K562 (cell line): ENCODE data around the gene CCDC183. TPM values are rescaled to one million over a fixed set of nuclear protein-coding genes. Genes with fewer than 3 reads are reported as not detected.

Experiments
- ARNT ChIP-seq, 2 experiments: fragments of 450-650 bp; IDR thresholded peaks; 2 replicates each; pipeline ENCODE4 v1.6.1; 2016; ENCODE audit warnings: mild to moderate bottlenecking in 1 of 2
- BCL6 ChIP-seq: fragments of 250-450 bp; sonication (Bioruptor Pico); IDR thresholded peaks from 2 replicates; pipeline ENCODE4 v1.4.0; 2020
- CBFA2T3 ChIP-seq: fragments of 450-650 bp; IDR thresholded peaks from 2 replicates; pipeline ENCODE4 v1.6.1; 2017
- CSDE1 ChIP-seq, 2 experiments: fragments of 450-650 bp; IDR thresholded peaks; 2 replicates each; pipeline ENCODE4 v1.6.1; 2016; ENCODE audit warnings: mild to moderate bottlenecking in 1 of 2
- E2F6 ChIP-seq, 2 experiments: IDR thresholded peaks; 2 replicates each; pipeline ENCODE4 v1.6.1; 2011; ENCODE audit warnings: borderline replicate concordance in 1 of 2, control low read depth in 1 of 2, low read depth in 1 of 2, low read length in 1 of 2, mild to moderate bottlenecking in 1 of 2, mixed read lengths in 1 of 2, moderate library complexity in 1 of 2; ENCODE audit not compliant: insufficient read depth in 1 of 2, insufficient read length in 1 of 2, poor library complexity in 1 of 2, severe bottlenecking in 1 of 2; ENCODE audit errors: extremely low read depth in 1 of 2
- HMGXB4 ChIP-seq: sonication (generic); formaldehyde crosslinking; IDR thresholded peaks from 2 replicates; pipeline ENCODE4 v1.8.1; 2023; ENCODE audit warnings: mild to moderate bottlenecking, missing genetic modification reagents
- HSF4 ChIP-seq: fragments of 250-450 bp; sonication (Bioruptor Pico); IDR thresholded peaks from 2 replicates; pipeline ENCODE4 v2.1.2; 2022; ENCODE audit warnings: mild to moderate bottlenecking, moderate library complexity, borderline replicate concordance
- MLX ChIP-seq, 2 experiments: fragments of 450-650 bp in 1 of 2; sonication (generic) in 1 of 2; formaldehyde crosslinking; conservative IDR thresholded peaks; 2 replicates each; pipeline versions ENCODE4 v1.4.0 to v1.8.1; 2020 to 2022; ENCODE audit warnings: mild to moderate bottlenecking in 1 of 2, missing genetic modification reagents in 1 of 2
- NCOR1 ChIP-seq: fragments of 450-650 bp; IDR thresholded peaks from 2 replicates; pipeline ENCODE4 v1.6.1; 2016; ENCODE audit warnings: mild to moderate bottlenecking, moderate library complexity
- NFRKB ChIP-seq: fragments of 450-650 bp; IDR thresholded peaks from 2 replicates; pipeline ENCODE4 v1.6.1; 2016; ENCODE audit warnings: low read depth
- PKNOX1 ChIP-seq: fragments of 450-650 bp; IDR thresholded peaks from 2 replicates; pipeline ENCODE4 v1.6.1; 2016
- POLR2G ChIP-seq: fragments of 200-400 bp; formaldehyde crosslinking; IDR thresholded peaks from 2 replicates; pipeline ENCODE4 v1.6.1; 2017; ENCODE audit warnings: low read depth, mild to moderate bottlenecking, antibody characterized with exemption, low read length, moderate library complexity
- RREB1 ChIP-seq: fragments of 250-450 bp; sonication (Bioruptor Pico); IDR thresholded peaks from 2 replicates; pipeline ENCODE4 v1.4.0; 2020
- ZNF431 ChIP-seq: sonication (generic); formaldehyde crosslinking; IDR thresholded peaks from 2 replicates; pipeline ENCODE4 v1.8.0; 2022; ENCODE audit warnings: mild to moderate bottlenecking, missing genetic modification reagents
- ZNF778 ChIP-seq: fragments of 450-650 bp; formaldehyde crosslinking; IDR thresholded peaks from 2 replicates; pipeline ENCODE4 v1.4.0; 2020; ENCODE audit warnings: mild to moderate bottlenecking, moderate library complexity
- polyA plus RNA-seq, 8 experiments: library from polyadenylated mRNA; depleted of rRNA in 4 of 8; stranded (reverse) in 5 of 8; unstranded in 3 of 8; fragments of >200 nt; fragmentation: Nextera tagmentation in 2 of 8; fragmentation: Illumina TruSeq in 1 of 8; extraction: Ambion mirVana in 2 of 8; extraction: Trizol in 1 of 8; gene quantifications; 2 replicates each; pipeline versions ENCODE4 v1.2.1 to v1.2.3, GENCODE V29; 2011 to 2014; ENCODE audit warnings: inconsistent platforms in 1 of 8, missing spikeins in 1 of 8
- total RNA-seq, 7 experiments: library from RNA; depleted of rRNA in 6 of 7; stranded (reverse); fragments of >200 nt in 6 of 7; fragmentation: Illumina TruSeq in 2 of 7; extraction: Trizol in 2 of 7; gene quantifications; 2 replicates each; pipeline versions ENCODE4 v1.2.1 to v1.2.3, GENCODE V29; 2011 to 2021; ENCODE audit warnings: low replicate concordance in 1 of 7

Gene CCDC183
- total and polyA plus RNA-seq, 9 of the 15 experiments (the other 6 are each of a cell fraction or from before 2014, with no cell fraction given) = 0.21 to 0.60 (median 0.29) TPM; not detected in 4

GRCh38 chr9:136790640-136791515 is 5.3 kb upstream of the CCDC183 start, which contains the start of gene TMEM141 (continued):
- TF ChIP-seq RREB1 (CRISPR knock-in tag) (no peak), E2F6 (IDR thresholded peaks at IDR 0.05; ENCODE audit: borderline replicate concordance in 1 of 2, extremely low read depth in 1 of 2, insufficient read depth in 1 of 2, insufficient read length in 1 of 2, low read depth in 1 of 2, low read length in 1 of 2, poor library complexity in 1 of 2, severe bottlenecking in 1 of 2) (peak; percentile 34 to 68), HSF4 (CRISPR knock-in tag) (no peak), CBFA2T3 (no peak), PKNOX1 (peak; percentile 72), HMGXB4 (CRISPR knock-in tag) (no peak), ZNF778 (no peak), POLR2G (peak; percentile 77), ARNT (IDR thresholded peaks at IDR 0.05) (no peak), NFRKB (no peak), BCL6 (no peak), ZNF431 (CRISPR knock-in tag) (no peak), CSDE1 (IDR thresholded peaks at IDR 0.05) (no peak), NCOR1 (no peak), MLX (CRISPR knock-in tag; conservative IDR thresholded peaks at IDR 0.05) (no peak)
